HFFc6 (cell line): ENCODE measurements around the gene ODC1. TPM values are rescaled to one million over a fixed set of nuclear protein-coding genes. Genes with fewer than 3 reads are reported as not detected.
A peak's percentile ranks its signal among the peaks of the same experiment; 100 is the strongest.
"Not testable (repeated sequence)": the region's sequence is repeated elsewhere in the genome, so short reads cannot be mapped to it uniquely, and the experiment has no call there.

Source experiments
- DNase-seq: peaks from one replicate; pipeline ENCODE4 v3.0.0-alpha.2; 2018
- H3K27ac Mint-ChIP-seq: 2 replicates; pipeline ENCODE4 v1.8.0; 2020; ENCODE audit warnings: mild to moderate bottlenecking, mixed read lengths
- H3K27me3 Mint-ChIP-seq: 2 replicates; pipeline ENCODE4 v1.8.0; 2021; ENCODE audit warnings: mild to moderate bottlenecking, moderate library complexity, mixed read lengths; ENCODE audit not compliant: insufficient read depth
- H3K36me3 Mint-ChIP-seq: 2 replicates; pipeline ENCODE4 v1.8.0; 2021; ENCODE audit warnings: low read depth, mixed read lengths
- H3K4me1 Mint-ChIP-seq: 2 replicates; pipeline ENCODE4 v1.8.0; 2020; ENCODE audit warnings: low read depth, mixed read lengths
- H3K4me3 Mint-ChIP-seq: 2 replicates; pipeline ENCODE4 v1.8.0; 2020; ENCODE audit warnings: mild to moderate bottlenecking, moderate library complexity, mixed read lengths
- H3K9me3 Mint-ChIP-seq: 2 replicates; pipeline ENCODE4 v1.8.0; 2020; ENCODE audit warnings: mild to moderate bottlenecking, mixed read lengths
- CTCF ChIP-seq: fragments of 200-600 bp; sonication (generic); IDR thresholded peaks from 2 replicates; pipeline ENCODE4 v1.5.0; 2021; ENCODE audit warnings: antibody characterized with exemption, mild to moderate bottlenecking
- total RNA-seq, 6 experiments: library from RNA; stranded (reverse); fragmentation: NEBNext Ultra II Directional; extraction: Animal tissue kit (Norgen Biotek cat#: 25700); gene quantifications; 2 replicates in 1 of 6; 3 replicates in 5 of 6; pipeline ENCODE4 v1.2.3, GENCODE V29; 2021

Gene ODC1
- total RNA-seq, 6 experiments from 2014 or later, result 116 to 155 (median 143) TPM

DNA sequence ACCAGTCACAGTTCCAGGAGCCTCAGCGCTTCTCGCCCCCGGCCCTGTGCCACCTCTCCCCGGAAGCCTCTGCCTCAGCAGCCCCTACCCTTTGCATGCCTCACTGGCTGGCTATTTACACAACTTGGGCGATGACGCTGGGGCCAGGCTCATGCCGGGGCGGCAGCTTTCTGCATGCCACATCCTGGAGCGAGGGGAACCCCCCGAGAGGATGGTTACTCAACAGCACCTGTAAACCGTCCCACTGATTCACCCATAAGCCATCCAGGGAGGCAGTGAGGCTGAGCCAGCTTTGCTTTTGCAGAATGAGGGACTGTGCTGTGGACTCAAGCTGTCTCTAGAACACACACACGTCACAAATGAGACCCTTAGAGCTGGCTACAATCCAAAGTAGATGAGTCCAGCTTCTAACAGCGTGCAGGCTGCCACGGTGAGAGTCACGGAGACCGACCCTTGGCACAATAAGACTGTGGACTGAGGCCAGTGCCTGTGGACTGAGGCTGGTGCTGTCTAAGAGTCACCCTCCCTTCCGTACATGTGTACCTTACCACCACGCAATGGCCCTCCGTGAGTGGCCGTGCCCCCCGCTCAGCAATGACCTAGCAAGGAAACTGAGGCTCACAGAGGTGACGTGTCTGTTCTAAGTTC, 45.6 kb upstream of the ODC1 start:
- TF ChIP-seq CTCF, result no peak
- H3K36me3 Mint-ChIP-seq, result no peaks in the 10 kb centered on the region
- H3K27me3 Mint-ChIP-seq, result peaks cover 19% of the 10 kb centered on the region
- no peak overlapping the region for H3K27ac Mint-ChIP-seq
- H3K4me1 Mint-ChIP-seq, result peaks cover 32% of the 10 kb centered on the region
- no peak overlapping the region for H3K4me3 Mint-ChIP-seq
- H3K9me3 Mint-ChIP-seq, result peaks cover 5% of the 10 kb centered on the region; the same call in 1 of the 2 replicates
- peak; percentile 81 for DNase-seq

DNA sequence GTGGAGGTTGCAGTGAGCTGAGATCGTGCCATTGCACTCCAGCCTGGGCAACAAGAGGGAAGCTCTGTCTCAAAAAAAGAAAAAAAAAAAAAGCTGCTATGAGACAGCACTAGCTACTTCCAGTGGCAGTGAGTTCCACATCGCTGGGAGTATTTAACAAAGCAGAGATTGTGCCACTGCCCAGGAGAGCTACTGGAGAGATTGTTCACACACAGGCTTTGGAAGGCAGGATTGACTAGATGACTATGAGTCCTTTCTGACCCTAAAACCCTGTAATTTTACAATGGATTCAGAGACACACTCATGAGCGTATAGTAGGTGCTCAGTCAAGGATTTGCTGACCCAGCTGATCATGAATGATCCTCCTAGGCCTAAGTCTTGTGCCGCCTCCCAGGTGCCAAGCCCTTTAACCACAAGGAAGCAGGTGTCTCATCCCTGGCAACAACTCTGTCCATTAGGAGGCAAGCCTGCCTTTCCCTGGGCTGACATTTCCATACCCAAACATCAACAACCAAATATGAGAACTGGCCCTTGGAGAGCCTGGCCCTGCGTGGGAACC, 45.0 kb upstream of the ODC1 start:
- H3K27me3 Mint-ChIP-seq, result peaks cover 18% of the 10 kb centered on the region
- no peak for DNase-seq
- peaks cover 5% of the 10 kb centered on the region; the same call in 1 of the 2 replicates for H3K9me3 Mint-ChIP-seq
- TF ChIP-seq CTCF, result no peak
- H3K4me1 Mint-ChIP-seq, result peaks cover 28% of the 10 kb centered on the region
- no peaks in the 10 kb centered on the region for H3K36me3 Mint-ChIP-seq
- H3K4me3 Mint-ChIP-seq, result no peak overlapping the region
- H3K27ac Mint-ChIP-seq, result no peak overlapping the region

DNA sequence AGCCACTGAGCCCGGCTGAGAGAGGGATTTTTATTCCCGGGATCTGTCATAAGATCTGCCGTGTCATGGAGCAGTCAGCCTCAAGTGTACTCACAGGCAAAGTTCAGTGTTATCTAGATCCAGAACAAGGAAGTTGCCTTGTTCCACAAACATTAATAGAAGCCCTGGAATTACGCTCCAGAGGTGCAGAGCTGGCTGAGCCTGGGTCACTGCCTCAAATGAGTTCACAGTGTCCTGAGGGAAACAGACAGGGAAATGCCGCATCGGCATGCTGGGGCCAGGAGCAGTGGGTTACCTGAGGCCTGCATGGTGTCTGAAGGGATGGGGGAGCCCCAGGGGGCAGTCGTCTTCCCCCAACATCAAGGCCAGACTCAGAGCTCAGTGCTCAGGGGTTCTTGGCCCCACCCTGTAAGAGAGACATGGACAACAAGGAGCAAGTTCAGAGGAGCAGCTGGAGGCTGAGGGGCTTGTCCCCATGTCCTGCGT, 42.7 kb upstream of the ODC1 start:
- no peak for TF ChIP-seq CTCF

DNA sequence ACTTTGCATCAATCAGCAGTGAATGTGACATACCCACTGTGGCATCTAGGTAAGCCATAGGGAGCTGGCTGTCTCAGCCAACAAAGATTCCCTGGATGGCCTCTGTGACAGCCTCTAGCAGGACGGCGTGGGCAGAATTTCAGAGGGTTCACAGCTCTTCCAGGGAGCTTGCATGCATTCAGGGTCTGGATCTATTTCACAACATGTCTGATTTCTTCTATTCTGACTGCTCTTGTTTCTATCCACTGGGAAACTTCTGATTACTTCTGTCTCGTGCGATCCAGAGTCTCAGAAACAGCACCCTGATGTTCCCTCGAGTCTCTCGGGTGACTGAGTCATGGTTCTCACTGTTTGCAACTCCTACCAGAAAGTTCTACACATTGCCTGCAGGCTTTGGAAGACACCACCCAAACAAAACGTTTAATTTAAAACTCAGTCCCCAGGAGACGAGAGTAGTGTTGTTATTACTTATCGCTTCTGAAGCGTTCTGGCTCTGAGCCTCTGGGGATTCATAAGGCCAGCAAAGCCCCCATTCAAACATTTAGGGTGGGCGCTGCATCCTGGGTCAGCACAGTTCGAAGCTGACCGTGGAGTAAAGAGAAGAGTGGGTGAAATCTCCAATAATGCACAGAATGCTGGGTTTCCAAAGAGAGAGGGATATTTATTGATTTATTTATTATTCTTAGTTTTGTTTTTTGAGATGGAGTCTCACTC, 41.9 kb upstream of the ODC1 start:
- H3K27ac Mint-ChIP-seq, result no peak overlapping the region
- H3K36me3 Mint-ChIP-seq, result no peaks in the 10 kb centered on the region
- H3K4me1 Mint-ChIP-seq, result peaks cover 22% of the 10 kb centered on the region
- DNase-seq, result peak; percentile 15
- H3K4me3 Mint-ChIP-seq, result no peak overlapping the region
- peaks cover 8% of the 10 kb centered on the region for H3K27me3 Mint-ChIP-seq
- H3K9me3 Mint-ChIP-seq, result peaks cover 5% of the 10 kb centered on the region; the same call in 1 of the 2 replicates
- no peak for TF ChIP-seq CTCF

More for the DNA sequence above, 42.7 kb upstream of the ODC1 start:
- H3K4me1 Mint-ChIP-seq, result peaks cover 25% of the 10 kb centered on the region
- H3K27me3 Mint-ChIP-seq, result peaks cover 11% of the 10 kb centered on the region
- DNase-seq, result no peak
- no peak overlapping the region for H3K27ac Mint-ChIP-seq
- no peak overlapping the region for H3K4me3 Mint-ChIP-seq
- no peaks in the 10 kb centered on the region for H3K36me3 Mint-ChIP-seq
- peaks cover 5% of the 10 kb centered on the region; the same call in 1 of the 2 replicates for H3K9me3 Mint-ChIP-seq

DNA sequence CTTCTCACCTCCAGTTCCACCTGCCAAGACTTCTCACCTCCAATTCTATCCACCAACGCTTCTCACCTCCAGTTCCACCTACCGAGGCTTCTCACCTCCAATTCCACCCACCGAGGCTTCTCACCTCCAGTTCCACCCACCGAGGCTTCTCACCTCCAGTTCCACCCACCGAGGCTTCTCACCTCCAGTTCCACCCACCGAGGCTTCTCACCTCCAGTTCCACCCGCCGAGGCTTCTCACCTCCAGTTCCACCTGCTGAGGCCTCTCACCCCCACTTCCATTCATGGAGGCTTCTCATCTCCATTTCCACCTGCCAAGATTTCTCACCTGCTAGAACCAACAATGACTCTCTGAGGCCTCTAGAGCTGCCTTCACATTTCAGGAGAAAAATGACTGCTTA, 40.0 kb upstream of the ODC1 start:
- peaks cover 12% of the 10 kb centered on the region for H3K27me3 Mint-ChIP-seq
- not testable (repeated sequence) for H3K36me3 Mint-ChIP-seq, H3K4me1 Mint-ChIP-seq, H3K9me3 Mint-ChIP-seq, H3K4me3 Mint-ChIP-seq, DNase-seq, H3K27ac Mint-ChIP-seq

GRCh38 chr2:10487741-10488104, 39.6 kb upstream of the ODC1 start:
- H3K4me1 Mint-ChIP-seq, result peaks cover 11% of the 10 kb centered on the region
- not testable (repeated sequence) for DNase-seq, H3K36me3 Mint-ChIP-seq, H3K4me3 Mint-ChIP-seq, H3K27ac Mint-ChIP-seq, H3K9me3 Mint-ChIP-seq
- peaks cover 16% of the 10 kb centered on the region for H3K27me3 Mint-ChIP-seq
